ENCODE measurements around the gene SEMA4B.

GRCh38 chr15:90262426-90262825 lies 61.3 kb downstream of the SEMA4B start:
- TF ChIP-seq, protein P1, sequence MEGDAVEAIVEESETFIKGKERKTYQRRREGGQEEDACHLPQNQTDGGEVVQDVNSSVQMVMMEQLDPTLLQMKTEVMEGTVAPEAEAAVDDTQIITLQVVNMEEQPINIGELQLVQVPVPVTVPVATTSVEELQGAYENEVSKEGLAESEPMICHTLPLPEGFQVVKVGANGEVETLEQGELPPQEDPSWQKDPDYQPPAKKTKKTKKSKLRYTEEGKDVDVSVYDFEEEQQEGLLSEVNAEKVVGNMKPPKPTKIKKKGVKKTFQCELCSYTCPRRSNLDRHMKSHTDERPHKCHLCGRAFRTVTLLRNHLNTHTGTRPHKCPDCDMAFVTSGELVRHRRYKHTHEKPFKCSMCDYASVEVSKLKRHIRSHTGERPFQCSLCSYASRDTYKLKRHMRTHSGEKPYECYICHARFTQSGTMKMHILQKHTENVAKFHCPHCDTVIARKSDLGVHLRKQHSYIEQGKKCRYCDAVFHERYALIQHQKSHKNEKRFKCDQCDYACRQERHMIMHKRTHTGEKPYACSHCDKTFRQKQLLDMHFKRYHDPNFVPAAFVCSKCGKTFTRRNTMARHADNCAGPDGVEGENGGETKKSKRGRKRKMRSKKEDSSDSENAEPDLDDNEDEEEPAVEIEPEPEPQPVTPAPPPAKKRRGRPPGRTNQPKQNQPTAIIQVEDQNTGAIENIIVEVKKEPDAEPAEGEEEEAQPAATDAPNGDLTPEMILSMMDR (IDR thresholded peaks at IDR 0.05; ENCODE audit: insufficient read depth, low read length): no peak
- no peak for TF ChIP-seq SPI1 (IDR thresholded peaks at IDR 0.05; ENCODE audit: borderline replicate concordance, low read depth)
- TF ChIP-seq POLR2AphosphoS5 (IDR thresholded peaks at IDR 0.05; ENCODE audit: low read depth): no peak

Data from HL-60 (cell line).